Epithelial cell of esophagus (primary cell): ENCODE data around the gene TMEM167B.
"Not testable (repeated sequence)": the region's sequence is repeated elsewhere in the genome, so short reads cannot be mapped to it uniquely, and the experiment has no call there.

ENCODE experiments used
- DNase-seq: peaks from one replicate; pipeline ENCODE4 v3.0.0; 2010; ENCODE audit warnings: low read depth
- H3K4me3 ChIP-seq: 2 replicates; pipeline ENCODE4 v1.5.1; 2011; ENCODE audit warnings: mild to moderate bottlenecking, low read length, control low read depth
- TF ChIP-seq, protein P1 (sequence below): IDR thresholded peaks from 2 replicates; pipeline ENCODE4 v1.5.1; 2011; ENCODE audit warnings: low read depth, mild to moderate bottlenecking, low read length, control low read depth, inconsistent platforms; ENCODE audit not compliant: insufficient read depth; ENCODE audit errors: missing control alignments

TMEM167B gene

DNA sequence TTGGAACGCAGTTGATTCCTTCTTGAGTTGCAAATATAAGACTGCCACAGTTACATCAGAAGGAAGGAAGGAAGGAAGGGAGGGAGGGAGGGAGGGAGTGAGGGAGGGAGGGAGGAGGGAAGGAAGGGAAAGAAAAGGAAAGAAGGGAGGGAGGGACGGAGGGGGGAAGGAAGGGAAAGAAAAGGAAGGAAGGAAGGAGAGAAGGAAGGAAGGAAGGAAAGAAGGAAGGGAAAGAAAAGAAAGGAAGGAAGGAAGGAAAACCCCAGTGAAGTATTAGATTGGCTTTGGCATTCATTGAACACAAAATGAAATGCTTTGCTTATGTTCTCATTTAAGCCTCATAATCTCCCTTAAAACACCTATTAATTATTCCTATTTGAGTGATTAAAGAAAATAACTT, 42.2 kb upstream of the TMEM167B start:
- H3K4me3 ChIP-seq: no peak overlapping the region
- no peak for DNase-seq
- TF ChIP-seq, protein P1, sequence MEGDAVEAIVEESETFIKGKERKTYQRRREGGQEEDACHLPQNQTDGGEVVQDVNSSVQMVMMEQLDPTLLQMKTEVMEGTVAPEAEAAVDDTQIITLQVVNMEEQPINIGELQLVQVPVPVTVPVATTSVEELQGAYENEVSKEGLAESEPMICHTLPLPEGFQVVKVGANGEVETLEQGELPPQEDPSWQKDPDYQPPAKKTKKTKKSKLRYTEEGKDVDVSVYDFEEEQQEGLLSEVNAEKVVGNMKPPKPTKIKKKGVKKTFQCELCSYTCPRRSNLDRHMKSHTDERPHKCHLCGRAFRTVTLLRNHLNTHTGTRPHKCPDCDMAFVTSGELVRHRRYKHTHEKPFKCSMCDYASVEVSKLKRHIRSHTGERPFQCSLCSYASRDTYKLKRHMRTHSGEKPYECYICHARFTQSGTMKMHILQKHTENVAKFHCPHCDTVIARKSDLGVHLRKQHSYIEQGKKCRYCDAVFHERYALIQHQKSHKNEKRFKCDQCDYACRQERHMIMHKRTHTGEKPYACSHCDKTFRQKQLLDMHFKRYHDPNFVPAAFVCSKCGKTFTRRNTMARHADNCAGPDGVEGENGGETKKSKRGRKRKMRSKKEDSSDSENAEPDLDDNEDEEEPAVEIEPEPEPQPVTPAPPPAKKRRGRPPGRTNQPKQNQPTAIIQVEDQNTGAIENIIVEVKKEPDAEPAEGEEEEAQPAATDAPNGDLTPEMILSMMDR: no peak

DNA sequence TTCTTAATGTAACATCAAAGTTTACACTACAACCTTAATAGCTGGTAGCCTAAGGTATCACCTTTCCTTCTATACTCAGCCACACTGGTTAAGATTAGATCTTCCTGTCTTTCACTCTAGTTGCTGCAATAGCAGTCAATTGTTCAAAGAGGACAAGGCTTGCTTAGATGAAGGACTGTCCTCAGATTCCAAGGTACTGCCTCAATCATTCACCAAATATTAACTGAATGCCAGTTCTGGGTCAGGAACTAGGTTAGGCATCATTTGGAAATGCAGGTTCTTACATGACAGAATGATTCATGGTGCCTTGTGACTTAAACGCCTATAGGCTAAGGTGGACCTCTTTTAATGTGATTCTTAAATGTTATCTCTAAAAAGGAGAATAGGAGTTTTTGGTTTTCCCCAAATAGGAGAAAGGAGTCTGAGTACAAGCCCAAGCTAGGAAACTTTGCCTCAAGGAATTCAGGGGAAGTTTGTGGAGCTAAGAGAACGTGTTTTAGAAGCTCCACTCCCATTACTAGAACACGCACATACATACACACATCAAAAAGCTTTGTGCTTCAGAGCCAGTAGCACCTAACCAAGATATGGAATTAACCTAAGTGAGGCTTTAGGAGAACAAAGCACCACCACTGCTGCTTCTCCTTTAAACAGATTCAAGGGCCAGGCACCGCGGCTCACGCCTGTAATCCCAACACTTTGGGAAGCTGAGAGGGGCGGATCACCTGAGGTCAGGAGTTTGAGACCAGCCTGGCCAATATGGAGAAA, 40.2 kb upstream of the TMEM167B start:
- no peak overlapping the region for H3K4me3 ChIP-seq
- DNase-seq: peak; percentile 90
- TF ChIP-seq, protein P1: no peak

DNA sequence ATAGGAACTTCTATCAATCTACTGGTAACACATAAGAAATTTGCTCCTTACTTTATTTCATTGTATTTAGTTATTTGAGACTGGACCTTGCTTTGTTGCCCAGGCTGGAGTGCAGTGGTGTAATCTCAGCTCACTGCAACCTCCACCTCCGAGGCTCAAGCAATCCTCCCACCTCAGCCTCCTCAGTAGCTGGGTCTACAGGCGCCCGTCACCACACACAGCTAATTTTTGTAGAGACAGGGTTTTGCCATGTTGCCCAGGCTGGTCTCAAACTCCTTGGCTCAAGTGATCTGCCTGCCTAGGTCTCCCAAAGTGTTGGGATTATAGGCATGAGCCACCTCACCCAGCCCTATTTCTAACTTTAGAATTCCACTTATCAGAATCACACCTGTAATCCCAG, 38.4 kb upstream of the TMEM167B start:
- not testable (repeated sequence) for H3K4me3 ChIP-seq, DNase-seq

DNA sequence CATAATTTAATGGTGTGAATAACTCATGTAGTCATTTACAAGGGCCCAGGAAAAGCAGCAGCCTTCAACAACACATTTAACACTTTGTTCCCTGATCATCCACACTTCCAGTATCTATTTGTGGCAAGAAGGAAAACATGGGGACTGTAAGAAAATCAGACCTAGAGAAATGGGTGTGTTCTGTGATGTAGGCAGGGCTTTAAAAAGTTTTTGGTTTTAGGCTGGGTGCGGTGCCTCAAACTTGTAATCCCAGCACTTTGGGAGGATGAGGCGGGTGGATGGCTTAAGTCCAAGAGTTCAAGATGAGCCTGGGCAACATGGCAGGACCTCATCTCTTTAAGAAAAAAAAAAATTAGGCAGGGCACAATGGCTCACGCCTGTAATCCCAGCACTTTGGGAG, 34.5 kb upstream of the TMEM167B start:
- TF ChIP-seq, protein P1: no peak
- no peak for DNase-seq
- no peak overlapping the region for H3K4me3 ChIP-seq

DNA sequence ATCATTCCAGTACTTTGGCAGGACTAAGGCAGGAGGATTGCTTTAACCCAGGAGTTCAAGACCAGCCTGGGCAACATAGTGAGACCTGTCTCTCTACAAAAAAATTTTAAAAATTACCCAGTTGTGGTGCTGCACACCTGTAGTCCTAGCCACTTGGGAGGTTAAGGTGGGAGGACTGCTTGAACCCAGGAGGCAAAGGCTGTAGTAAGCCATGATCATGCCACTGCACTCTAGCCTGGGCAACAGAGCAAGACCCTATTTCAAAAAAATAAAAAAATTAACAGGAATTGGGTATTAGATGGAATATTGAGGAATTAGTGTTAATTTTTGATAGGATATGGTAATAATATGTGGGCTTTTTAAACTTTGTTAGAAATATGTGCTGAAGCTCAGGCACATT, 31.5 kb upstream of the TMEM167B start:
- DNase-seq: no peak
- TF ChIP-seq, protein P1: no peak
- no peak overlapping the region for H3K4me3 ChIP-seq

DNA sequence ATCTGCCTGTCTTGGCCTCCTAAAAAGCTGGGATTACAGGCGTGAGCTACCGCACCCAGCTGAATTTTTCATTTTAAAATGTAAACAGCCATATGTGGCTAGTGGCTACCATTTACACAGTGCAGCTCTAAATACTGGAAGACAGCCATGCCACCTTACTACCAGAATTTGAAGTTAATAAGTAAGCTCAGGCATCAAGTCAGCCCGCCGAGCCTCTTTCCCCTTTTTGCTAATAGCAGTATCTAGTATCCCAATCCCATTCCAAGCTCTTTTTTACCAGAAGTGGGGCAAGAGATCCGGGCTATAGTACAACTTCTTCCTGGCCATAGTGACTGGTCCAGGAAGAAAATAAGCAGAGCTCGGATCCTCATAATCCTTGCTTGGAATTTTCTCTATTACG, 29.9 kb upstream of the TMEM167B start:
- DNase-seq: no peak
- TF ChIP-seq, protein P1: no peak
- no peak overlapping the region for H3K4me3 ChIP-seq

DNA sequence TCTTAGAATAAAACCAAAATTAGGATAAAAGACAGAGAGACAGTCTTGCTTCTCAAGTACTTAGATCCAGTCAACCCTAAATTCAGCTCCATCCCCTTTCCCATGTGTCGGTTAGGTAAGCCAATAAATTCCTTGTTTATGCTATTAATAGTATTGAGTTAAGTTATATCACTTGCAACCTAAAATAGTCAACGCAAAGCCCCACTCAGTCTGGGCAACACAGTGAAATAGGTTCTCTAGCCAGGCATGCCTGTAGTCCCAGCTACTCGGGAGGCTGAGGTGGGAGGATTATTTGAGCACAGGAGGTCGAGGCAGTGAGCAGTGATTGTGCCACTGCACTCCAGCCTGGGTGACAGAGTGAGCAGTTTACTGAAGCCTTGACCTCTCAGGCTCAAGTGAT, 29.4 kb upstream of the TMEM167B start:
- DNase-seq: no peak
- TF ChIP-seq, protein P1: no peak
- H3K4me3 ChIP-seq: no peak overlapping the region
